Measurements from ENCODE around the gene DRC7.

DRC7 gene

GRCh38 chr16:57677622-57678369 is 16.8 kb upstream of the DRC7 start:
- DNase-seq: no peak

- DNase-seq: no peak
These were observed 15.6 kb upstream of the DRC7 start for GRCh38 chr16:57679016-57679415.

GRCh38 chr16:57679767-57680482 is 14.7 kb upstream of the DRC7 start:
- DNase-seq: no peak

- DNase-seq: no peak
These were observed 13.7 kb upstream of the DRC7 start for GRCh38 chr16:57680842-57681375.

GRCh38 chr16:57681950-57682728 is 12.5 kb upstream of the DRC7 start:
- DNase-seq: no peak

GRCh38 chr16:57682809-57683635 is 11.6 kb upstream of the DRC7 start:
- DNase-seq: no peak

- DNase-seq: no peak
These were observed 10.7 kb upstream of the DRC7 start for GRCh38 chr16:57683636-57684545.

GRCh38 chr16:57684626-57685358 is 9.8 kb upstream of the DRC7 start:
- DNase-seq: no peak

GRCh38 chr16:57685633-57686032 is 9.0 kb upstream of the DRC7 start:
- no peak for DNase-seq

- no peak for DNase-seq
These were observed 8.0 kb upstream of the DRC7 start for GRCh38 chr16:57686577-57686976.

GRCh38 chr16:57687363-57687929 is 7.2 kb upstream of the DRC7 start:
- no peak for DNase-seq

- no peak for DNase-seq
These were observed 6.1 kb upstream of the DRC7 start for GRCh38 chr16:57688487-57688986.

GRCh38 chr16:57688987-57689761 is 5.4 kb upstream of the DRC7 start:
- DNase-seq: no peak

GRCh38 chr16:57689762-57690558 is 4.6 kb upstream of the DRC7 start:
- peak; percentile 50 to 74 for DNase-seq

GRCh38 chr16:57690782-57691471 is 3.7 kb upstream of the DRC7 start:
- DNase-seq: no peak

GRCh38 chr16:57692636-57693035 is 2.0 kb upstream of the DRC7 start:
- no peak for DNase-seq

GRCh38 chr16:57693550-57693949 is 1.1 kb upstream of the DRC7 start:
- DNase-seq: no peak

GRCh38 chr16:57694231-57694724 is 328 bp upstream of the DRC7 start:
- no peak for DNase-seq

All from CD4-positive, alpha-beta T cell treated with Interleukin-1 beta for 1 hour (primary cell).